Breast epithelium (tissue), 3 donors: Measurements from ENCODE around the gene PPP3CB.

Experiments
- POLR2AphosphoS5 ChIP-seq, 3 donors: sonication (generic); formaldehyde crosslinking; IDR thresholded peaks; one replicate each; pipeline ENCODE4 v1.6.1; 2017; ENCODE audit warnings: antibody characterized with exemption in 3 of 3
- TF ChIP-seq, protein P1 (sequence below), 3 donors: fragments of 450-650 bp; IDR thresholded peaks; one replicate each; pipeline ENCODE4 v1.5.1; 2016 to 2017; ENCODE audit warnings: antibody characterized with exemption in 3 of 3, mild to moderate bottlenecking in 3 of 3, moderate library complexity in 3 of 3

DNA sequence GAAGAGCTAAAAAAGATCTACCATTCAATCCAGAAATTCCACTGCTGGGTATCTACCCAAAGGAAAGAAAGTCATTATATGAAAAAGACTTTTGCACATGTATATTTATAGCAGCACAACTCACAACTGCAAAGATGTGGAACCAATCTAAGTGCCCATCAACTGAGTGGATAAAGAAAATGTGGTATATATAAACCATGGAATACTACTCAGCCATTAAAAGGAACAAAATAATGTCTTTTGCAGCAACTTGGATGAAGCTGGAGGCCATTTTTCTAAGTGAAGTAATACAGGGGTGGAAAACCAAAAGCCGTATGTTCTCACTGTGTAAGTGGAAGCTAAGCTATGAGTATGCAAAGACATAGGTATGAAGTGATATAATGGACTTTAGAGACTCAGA, 84.9 kb downstream of the PPP3CB start:
- TF ChIP-seq, protein P1, sequence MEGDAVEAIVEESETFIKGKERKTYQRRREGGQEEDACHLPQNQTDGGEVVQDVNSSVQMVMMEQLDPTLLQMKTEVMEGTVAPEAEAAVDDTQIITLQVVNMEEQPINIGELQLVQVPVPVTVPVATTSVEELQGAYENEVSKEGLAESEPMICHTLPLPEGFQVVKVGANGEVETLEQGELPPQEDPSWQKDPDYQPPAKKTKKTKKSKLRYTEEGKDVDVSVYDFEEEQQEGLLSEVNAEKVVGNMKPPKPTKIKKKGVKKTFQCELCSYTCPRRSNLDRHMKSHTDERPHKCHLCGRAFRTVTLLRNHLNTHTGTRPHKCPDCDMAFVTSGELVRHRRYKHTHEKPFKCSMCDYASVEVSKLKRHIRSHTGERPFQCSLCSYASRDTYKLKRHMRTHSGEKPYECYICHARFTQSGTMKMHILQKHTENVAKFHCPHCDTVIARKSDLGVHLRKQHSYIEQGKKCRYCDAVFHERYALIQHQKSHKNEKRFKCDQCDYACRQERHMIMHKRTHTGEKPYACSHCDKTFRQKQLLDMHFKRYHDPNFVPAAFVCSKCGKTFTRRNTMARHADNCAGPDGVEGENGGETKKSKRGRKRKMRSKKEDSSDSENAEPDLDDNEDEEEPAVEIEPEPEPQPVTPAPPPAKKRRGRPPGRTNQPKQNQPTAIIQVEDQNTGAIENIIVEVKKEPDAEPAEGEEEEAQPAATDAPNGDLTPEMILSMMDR (IDR thresholded peaks at IDR 0.05): no peak
- no peak for TF ChIP-seq POLR2AphosphoS5 (IDR thresholded peaks at IDR 0.05)
